CD4-positive, alpha-beta T cell treated with Interleukin-6 at 100 ng/mL for 8 hours (primary cell): ENCODE data around the gene ARHGAP19.
A peak's percentile ranks its signal among the peaks of the same experiment; 100 is the strongest.

Experiments used
- DNase-seq: peaks from one replicate; pipeline ENCODE4 v3.0.0-alpha.2; 2020; ENCODE audit warnings: mixed read lengths, low spot score

ARHGAP19 gene

DNA sequence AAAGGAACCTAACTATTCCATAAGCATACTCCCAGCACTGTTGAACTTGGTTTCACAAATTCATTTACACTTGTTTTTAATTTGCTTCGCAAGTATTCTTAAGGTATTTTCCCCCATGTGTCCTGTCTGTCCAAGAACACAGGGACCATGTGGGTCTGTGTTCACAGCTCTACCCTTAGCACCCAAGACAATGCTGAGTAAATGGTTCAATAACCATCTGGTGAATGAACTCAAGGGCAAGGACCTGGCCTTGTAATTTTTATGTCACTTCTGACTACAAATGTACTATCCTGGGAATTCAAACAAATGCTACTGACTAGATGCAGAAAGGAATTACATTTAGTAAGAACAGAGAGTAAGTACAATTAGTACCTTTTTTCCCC, 63.7 kb downstream of the ARHGAP19 start:
- DNase-seq, result no peak

DNA sequence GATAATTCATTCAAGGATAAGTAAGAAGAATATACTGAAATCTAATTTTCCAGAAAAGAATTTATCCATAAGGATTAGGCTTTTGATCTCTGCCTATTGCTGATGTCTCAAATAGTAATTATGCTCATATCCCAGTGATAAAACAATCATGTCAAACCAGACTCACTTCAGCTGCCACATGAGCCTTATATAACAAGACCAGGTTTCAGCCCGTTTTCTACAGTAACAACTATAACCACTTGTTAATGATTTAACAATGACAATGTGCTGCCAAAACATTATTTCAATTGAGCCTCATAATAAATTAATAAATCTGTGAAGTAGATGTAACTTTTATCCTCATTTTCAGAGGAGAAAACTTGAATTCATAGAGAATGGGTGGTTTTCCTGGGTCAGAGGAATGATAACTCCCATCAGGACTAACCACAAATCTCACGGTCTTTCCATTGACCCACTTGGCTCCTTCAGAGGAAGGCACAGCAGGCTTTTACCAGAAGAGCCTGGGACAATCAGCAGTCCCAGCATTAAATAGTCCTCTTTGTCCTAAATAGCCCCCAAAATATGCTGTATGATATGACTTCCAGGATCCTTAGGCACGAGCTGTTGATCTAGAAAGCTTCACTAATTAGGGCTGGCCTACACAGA, 64.2 kb downstream of the ARHGAP19 start:
- no peak for DNase-seq

DNA sequence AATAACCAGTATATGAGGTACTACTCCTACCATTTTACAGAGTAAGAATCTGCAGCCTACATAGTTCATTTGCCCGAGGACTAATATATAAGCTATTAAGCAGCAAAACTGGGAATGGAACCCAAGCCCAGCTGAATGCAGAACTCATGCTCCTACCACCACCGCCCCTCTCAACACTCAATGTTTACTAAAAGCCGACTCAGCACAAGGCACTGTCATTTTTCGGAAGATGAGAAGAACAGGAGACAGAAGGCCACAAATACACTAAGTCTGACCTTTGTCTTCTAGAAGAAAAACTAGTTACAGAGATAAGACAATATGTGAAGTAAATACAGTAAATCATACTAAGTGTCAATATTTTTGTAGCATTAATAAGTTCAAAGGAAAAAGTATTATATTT, 66.0 kb downstream of the ARHGAP19 start:
- DNase-seq, result no peak

DNA sequence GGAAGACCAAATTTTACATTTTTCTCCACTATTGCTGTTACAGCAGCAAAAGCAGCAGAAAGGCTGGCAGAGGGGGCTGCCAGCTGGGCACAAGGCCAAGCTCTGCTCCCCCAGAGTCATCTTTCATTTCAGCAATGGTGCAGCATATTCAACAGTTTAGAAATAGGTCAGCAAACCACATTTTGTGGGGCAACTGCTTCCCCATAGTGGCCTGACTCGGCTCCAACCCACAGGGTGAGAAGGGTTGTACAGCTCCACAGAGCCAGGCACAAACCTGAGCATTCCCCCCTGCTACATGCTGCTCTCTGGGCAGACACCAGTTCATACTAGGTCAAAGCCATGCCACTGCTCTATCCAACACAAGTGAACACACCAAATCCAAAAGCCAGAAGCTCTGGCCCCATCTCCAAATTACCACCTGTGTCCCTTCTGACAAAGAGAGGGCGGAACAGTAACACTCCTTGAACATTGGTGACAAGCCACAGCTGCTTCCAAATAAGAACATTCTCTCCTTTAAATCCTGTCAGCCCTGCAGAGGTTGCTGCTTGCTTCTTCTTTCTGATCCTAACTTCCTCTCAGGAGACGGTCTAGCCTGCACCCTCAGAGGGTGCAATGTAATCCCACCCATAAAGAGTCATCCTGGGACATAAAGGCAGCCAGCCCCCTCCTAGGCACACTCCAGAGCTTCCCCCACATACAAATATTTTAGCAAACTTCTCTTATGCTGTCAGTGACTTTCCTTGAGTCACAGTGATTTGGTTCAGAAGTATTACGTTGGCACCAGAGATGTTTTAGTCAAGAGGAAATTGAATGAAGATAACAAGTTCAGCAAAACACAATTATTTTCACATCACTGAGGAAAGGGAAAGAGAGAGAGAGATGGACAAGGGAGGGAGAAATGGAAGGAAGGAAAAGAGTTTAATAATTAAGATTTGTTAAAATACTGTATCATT, 67.7 kb downstream of the ARHGAP19 start:
- no peak for DNase-seq

DNA sequence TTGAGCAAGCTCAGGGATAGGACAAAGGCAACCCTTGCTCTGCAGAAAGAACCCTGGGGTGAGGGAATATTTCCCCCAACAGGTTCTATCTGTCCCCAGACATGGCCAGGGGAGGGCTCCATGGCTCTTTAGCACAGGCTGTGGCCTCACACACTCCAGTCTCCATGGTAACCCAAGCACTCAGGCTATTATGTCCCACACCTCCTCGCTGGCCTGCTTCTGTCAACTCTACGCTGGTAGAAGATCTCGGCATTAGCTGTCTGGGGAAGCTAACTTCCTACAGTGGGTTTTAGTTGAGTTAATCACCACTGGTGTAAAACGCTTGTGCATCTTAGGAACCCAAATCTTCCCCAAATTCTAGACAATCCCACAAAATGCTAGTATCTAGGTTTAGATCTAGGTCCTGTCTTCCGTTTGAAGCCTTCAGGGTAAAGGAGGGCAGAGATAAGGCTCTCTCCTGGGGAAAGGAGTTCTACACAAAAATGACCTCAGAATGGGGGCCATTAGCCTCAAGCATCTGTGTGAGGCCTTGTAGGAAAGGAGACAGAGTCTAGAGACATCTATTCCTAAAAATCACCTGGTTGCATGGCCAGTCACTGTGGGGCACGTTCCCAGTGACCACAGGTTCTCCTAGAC, 70.0 kb downstream of the ARHGAP19 start:
- DNase-seq, result no peak

DNA sequence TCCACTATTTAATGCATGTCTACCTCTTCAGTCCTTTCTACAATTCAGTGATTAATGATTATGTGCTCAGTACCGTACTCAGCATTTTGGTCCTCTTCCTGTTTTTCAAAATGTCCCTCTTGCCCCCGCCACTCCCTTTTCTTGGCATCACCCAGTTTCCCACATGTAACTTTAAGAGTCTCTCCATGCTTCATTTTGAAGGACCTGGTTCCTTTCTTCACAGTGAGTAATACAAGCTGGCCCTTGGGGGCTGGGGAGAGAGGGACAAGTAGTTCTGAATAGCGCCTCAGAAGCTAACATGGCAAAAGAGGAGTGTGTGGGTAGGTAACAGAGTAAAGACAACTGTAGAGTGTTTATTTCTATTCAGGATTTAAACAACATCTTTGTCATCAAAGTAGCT, 72.1 kb downstream of the ARHGAP19 start:
- DNase-seq, result no peak

DNA sequence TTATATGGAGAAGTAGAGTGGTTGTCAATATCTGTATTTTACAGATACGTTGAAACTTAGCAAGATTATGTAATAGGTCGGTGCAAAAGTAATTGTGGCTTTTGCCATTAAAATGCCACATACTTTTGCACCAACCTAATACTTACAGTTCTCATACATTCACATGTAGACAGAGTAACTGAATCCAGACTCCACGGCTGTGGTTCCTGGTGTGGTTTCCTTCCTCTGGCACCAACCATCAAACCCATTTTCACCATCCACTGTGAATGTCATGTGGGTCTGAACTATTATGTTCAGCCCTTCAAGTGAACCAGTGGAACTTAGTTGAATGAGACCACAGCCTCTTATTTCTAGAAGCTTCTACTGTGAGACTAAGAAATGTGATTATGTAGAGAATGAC, 75.1 kb downstream of the ARHGAP19 start:
- no peak for DNase-seq

DNA sequence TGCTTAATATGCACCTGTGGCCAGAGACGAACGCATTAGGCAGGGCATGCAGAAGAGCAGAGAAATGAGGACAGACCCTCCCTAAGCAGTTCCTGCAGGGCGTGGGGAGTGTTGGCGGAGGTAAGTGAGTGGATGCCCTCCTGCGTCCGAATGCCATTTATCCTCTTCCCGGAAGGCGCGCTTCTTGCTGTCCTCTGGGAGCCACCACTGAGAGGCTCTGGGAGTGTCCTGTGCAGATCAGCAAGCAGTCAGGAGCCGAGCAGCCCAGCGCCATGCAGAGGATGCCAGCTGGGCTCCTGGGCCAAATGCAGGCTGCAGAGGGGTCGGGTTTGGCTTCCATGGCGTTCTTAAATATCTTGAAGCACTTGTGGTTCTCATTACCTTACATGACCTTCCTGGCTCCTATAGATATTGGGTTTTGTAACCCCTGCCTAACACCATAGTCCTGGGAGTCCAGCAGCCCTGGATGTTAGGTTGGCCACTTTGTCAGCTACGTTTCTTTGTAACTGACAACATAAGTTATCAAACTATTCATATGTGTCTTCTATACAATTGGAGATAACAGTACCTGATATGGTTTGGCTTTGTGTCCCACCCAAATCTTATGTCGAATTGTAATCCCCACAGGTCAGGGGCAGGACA, 76.7 kb downstream of the ARHGAP19 start:
- DNase-seq, result no peak

DNA sequence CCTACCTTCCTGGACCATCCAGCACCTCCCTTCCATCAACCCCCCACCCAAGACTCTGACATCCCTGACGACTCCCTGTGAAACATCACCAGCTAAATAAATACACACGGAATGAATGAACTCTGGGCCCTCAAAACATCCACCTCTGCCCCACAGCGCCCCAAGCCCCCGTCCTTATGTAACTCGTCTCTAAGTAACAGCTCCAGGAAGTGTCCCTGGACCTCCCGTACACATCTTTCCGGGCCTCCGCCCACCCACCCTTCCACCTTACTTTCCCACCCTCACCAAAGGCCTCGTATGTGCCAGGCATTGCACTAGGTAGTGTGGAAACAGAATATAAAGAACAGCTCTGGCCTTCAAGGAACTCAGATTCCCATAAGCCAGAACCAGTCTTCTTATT, 79.0 kb downstream of the ARHGAP19 start:
- DNase-seq, result no peak

DNA sequence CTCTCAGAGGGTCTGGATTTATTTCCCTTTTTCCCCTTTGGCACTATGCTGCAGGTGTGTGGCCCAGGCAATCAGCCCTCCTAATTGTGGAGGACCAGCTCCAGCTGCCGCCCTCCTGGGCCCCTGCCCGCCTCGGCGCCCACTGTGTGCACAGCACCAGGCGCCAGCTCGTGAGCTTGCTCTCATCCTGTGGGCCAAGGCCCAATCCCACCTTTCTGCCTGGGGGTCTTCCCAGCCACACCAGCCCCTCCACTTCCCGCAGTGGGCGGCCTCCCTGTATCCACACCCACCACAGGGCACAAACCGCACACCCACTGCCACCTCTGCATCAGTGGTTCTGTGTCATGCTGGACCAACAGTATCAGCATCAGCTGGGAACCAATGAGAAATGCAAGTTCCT, 81.2 kb downstream of the ARHGAP19 start:
- DNase-seq, result no peak

DNA sequence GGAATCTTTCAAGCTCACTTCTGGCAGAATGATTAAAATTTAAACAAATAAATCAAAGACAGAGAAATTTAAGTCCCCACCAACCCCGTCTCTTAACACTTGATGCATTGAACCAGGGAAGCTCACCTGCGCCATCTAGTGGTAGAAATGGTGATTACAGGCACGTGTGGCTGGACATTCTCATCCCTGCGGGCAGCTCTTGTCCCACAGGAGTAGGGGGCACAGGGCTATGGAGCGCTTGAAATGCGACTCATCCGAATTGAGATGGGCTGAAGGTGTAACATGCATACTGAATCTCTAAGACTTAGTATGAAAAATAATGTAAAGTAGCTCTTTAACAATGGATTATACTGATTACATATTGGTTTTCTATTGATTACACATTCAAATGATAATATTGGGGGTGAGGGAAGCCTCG, 81.9 kb downstream of the ARHGAP19 start:
- peak; percentile 54 for DNase-seq

DNA sequence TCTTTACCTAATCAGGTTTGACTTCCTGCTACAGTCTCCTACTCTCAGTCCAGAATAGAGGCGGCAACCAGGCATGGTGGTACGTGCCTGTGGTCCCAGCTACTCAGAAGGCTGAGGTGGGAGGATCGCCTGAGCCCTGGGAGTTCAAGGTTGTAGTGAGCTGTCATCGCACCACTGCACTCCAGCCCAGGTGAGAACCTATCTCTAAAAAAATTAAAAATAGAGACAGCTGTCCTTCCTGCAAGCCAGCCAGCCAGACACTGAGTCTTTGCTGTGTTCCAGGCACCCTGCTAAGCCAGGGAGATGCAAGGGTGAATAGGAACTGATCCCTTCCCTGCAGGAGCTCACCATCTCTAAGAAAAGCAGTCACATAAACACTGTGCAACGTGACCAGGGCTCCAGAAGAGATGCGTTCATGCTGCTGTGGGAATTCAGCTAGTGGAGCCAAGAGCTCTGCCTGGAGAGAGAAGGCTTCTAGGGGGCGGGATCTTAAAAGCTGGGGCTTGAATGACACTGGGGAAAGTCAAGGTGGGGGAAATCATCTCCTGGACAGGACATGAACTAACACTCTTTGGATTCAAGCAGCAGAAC, 84.6 kb downstream of the ARHGAP19 start:
- no peak for DNase-seq

DNA sequence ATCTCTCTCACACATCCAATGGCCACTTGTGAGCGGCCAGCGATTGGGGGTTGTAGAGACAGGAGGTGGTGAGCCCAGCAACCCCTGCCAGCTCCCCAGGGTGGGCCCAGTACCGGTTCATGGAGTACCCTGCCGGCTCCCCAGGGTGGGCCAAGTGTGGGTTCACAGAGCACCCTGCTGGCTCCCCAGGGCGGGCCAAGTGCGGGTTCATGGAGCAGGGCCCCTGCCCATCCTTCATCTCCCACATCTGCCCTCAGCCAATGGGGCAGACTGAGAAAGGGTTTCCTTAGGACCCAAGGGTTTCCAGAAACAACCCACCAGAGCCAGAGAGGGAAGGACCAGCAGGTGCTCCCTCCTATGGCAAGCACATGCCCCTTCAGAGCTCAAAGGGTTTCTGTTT, 85.3 kb downstream of the ARHGAP19 start:
- DNase-seq, result no peak

DNA sequence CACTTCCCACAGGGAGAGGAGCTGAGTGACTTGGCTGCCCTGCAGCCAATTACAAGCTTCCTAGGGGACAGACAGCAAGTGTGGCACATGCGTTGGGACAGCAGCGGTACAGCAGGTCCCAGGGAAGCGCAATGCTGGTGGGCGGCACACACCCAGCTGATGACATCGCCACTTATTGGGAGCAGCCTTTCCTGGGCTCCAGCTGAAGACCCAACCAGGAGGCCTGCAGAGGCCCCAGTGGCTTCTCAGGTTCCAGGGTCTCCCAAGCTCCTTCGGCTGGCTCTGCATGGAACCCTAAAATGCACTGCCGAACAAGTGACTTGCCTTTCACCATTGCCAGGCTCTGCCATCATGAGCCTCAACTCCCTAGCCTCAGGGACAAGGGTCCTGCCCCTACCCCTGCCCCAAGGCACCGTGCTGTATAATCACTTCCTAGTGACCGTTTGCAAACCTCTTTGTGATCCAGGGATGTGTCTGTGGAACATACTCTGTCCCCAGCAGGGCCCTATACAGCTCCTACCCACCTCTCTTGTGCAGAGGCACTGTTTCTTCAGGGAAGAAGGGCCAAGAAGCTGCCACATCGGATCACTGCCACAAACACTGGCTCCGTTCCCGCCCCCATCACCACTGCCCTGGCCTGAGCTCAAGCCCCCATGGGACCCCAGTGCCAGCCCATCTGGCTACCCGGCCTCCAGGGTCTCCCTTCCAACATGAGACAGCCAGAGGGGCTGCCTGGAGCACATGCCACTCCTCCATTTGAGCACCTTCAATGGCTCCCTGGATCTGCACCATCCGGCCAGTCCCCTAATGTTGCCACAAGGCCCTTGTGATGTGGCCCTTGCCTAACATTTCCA, 87.4 kb downstream of the ARHGAP19 start:
- no peak for DNase-seq

DNA sequence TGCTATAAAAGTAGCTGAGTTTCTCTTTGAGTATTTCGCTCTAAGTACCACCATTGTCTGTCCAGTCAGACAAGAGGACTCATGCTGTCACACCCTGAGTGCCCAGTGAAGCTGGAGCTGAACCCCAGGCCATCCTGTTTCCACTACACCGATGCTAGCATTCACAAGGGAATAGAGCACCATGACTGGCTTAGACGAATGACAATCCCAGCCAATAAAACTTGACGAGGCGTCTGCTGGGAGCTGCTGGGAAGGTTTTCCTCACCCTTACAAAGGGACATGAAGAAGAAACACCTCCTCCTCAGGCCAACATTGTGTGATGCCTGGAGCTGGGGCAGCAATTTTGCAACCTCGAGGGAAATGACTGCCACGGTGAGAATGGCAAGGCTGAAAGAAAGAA, 89.2 kb downstream of the ARHGAP19 start:
- DNase-seq, result no peak

DNA sequence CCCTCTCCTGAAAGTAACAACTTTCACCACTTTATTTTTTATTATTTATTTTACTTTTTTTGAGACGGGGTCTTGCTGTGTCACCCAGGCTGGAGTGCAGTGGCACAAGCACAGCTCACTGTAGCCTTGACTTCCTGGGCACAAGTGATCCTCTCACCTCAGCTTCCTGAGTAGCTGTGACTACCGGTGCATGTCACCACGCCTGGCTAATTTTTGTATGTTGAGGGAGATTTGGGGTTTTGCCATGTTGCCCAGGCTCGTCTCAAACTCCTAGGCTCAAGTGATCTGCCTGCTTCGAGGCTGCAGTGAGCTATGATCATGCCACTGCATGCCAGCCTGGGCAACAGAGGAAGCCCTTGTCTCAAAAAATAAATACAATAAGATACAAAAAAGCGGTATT, 91.8 kb downstream of the ARHGAP19 start:
- DNase-seq, result no peak

DNA sequence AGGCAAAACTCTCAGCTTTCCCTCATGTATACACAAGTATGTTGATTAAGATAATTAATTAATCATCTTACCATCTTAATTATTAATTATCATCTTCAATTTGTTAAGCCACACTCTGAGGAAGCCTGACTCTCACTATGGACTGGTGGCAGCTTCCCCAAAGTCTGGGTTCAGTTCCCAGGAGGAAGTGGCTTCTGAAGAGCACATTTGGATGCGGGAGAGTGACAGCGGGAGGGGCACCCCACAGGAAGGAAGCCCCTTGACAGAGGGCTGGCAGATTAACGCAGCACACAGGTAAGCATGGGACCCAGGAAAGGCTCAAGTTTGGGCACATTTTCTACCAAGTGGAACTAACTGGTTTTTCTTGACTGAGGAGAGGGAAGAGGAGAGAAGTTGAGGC, 93.3 kb downstream of the ARHGAP19 start:
- DNase-seq, result no peak

DNA sequence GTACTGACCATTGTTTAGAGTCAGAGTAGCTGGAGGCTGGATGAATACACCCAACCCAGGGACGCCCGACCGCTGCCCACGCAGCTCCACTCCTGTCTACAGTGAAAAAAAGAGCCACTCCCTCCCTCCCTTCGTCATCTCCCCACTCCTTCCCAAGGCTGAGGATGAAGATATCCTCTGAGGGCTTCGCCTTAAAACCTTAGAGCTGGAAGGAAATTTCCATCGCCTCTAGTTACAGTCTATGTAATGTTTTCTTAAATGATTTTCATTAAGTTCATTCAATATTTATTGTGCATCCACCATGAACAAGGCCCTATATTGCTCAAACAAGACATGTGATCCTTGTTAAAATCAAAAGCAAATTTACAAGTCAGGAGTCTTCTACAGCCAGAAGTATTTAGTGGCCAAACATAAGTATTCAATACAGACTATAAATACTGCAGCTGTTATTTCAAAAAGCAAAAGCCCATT, 95.4 kb downstream of the ARHGAP19 start:
- no peak for DNase-seq

DNA sequence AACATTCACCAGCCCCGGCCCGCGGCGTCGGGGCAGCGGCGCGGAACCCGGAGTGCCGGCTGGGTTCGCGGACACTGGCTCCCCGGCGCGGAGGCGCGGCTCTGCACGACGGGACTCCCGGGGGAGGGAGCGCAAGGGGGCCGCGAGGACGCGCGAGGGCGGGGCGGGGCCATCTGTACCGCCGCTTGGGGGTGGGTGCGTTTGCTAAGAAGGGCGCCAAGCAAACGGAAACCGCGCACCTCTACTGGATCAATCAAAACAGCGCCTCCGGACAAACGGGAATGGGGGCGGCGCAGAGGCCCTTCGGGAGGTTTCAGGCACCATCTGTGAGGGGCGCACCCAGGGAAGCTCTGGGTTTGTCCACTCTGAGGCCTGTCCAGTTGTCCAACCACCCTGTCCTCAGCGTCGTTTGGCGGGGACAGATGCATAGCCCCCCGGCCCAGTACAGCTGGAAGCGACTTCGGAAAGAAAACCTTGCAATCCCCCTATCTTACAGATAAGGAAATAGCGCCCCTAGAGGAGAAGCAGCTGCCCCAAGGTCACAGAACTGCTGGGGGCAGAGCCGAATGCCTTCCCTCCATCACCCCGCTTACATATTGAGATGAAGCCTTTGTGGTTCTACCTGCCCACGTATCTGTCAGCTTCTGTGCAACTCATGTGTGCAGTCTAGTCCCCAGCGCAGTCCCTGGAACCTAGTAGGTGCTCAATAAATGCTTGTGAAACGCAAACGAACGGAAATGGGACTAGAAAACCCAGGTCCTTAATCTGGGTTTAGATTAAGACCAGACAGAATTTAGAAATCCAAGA, 96.0 kb downstream of the ARHGAP19 start:
- DNase-seq, result peak; percentile 71

DNA sequence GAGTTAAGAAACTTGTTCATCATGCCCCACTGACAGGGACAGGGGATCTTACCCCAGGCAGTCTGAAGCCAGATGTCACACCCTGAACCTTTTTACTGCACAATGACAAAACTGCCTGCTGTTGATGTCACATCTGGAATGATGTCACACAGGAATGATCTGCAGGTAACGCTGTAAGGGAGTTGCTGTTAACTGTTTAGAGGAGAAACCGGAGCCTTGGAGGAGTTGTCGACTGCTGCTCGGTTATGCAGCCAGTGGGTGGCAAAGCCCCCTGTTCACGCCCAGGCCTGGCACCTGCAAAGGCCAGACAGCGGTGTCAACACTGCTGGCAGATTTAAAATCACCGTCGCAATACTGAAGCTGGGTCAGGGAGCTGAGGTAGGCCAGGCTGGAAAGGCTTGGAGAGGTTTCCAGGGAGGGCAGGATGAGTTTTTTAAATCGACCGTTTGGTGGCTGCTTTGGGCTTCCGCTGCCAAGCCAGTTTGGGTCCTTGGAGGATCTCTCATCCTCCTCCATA, 96.7 kb downstream of the ARHGAP19 start:
- DNase-seq, result no peak
